G401.6 (cell line): ENCODE data around the gene SOX12.

Source experiments
- FAIRE-seq: peaks from 2 replicates; lab custom pipeline; 2012; peaks lifted over from hg19 to GRCh38; lab: Jason Lieb, UNC

The SOX12 gene

GRCh38 chr20:301886-302848 is 23.2 kb upstream of the SOX12 start:
- FAIRE-seq = no peak

- no peak for FAIRE-seq
Measured at GRCh38 chr20:305745-306144, 19.6 kb upstream of the SOX12 start.

- no peak for FAIRE-seq
Measured at GRCh38 chr20:308427-309038, 16.8 kb upstream of the SOX12 start.

GRCh38 chr20:309306-309840 is 16.0 kb upstream of the SOX12 start:
- no peak for FAIRE-seq

- peak; percentile 100 for FAIRE-seq
Measured at GRCh38 chr20:309841-310644, 15.3 kb upstream of the SOX12 start.

GRCh38 chr20:310645-311044 is 14.7 kb upstream of the SOX12 start:
- no peak for FAIRE-seq

GRCh38 chr20:311609-312008 is 13.7 kb upstream of the SOX12 start:
- FAIRE-seq = no peak

- FAIRE-seq = no peak
Measured at GRCh38 chr20:312067-312466, 13.3 kb upstream of the SOX12 start.

GRCh38 chr20:312866-313265 is 12.5 kb upstream of the SOX12 start:
- FAIRE-seq = no peak

GRCh38 chr20:313402-313801 is 11.9 kb upstream of the SOX12 start:
- no peak for FAIRE-seq

- FAIRE-seq = no peak
Measured at GRCh38 chr20:313948-314347, 11.4 kb upstream of the SOX12 start.

GRCh38 chr20:316316-317068 is 8.9 kb upstream of the SOX12 start:
- no peak for FAIRE-seq

GRCh38 chr20:324177-325044 is 941 bp upstream of the SOX12 start:
- no peak for FAIRE-seq

- FAIRE-seq = no peak
Measured at GRCh38 chr20:325889-326644, 715 bp downstream of the SOX12 start.

- no peak for FAIRE-seq
Measured at GRCh38 chr20:326645-327185, 1.4 kb downstream of the SOX12 start.

GRCh38 chr20:327186-328026 is 2.1 kb downstream of the SOX12 start:
- FAIRE-seq = peak; percentile 87

GRCh38 chr20:328027-328974 is 2.9 kb downstream of the SOX12 start:
- FAIRE-seq = no peak
